Measurements from ENCODE around the gene CDKAL1. TPM values are rescaled to one million over a fixed set of nuclear protein-coding genes. Genes with fewer than 3 reads are reported as not detected.
A peak's percentile ranks its signal among the peaks of the same experiment; 100 is the strongest.

Gene CDKAL1
- total RNA-seq, 1 experiment from 2014 or later, result 20.6 TPM

- Mint-ChIP-seq H3K4me1 (peaks cover 12% of the 10 kb centered on the region), H3K27me3 (ENCODE audit: low read depth) (no peaks in the 10 kb centered on the region), H3K27ac (peak overlapping the region; percentile 35; the same call in 1 of the 2 replicates), H3K36me3 (peaks cover 8% of the 10 kb centered on the region), H3K4me3 (no peak overlapping the region), H3K9me3 (peaks cover 14% of the 10 kb centered on the region)
- DNase-seq (ENCODE audit: low spot score) (no peak), ATAC-seq (peak; percentile 65)
- TF ChIP-seq ZNF317 (CRISPR knock-in tag; IDR thresholded peaks at IDR 0.05; ENCODE audit: borderline replicate concordance, low read depth), result no peak
- TF ChIP-seq TP53 (CRISPR knock-in tag; IDR thresholded peaks at IDR 0.05), result no peak
- TF ChIP-seq SMAD4 (CRISPR knock-in tag; IDR thresholded peaks at IDR 0.05), result no peak
- no peak for TF ChIP-seq SP1 (CRISPR knock-in tag; conservative IDR thresholded peaks at IDR 0.05)
- TF ChIP-seq E2F1 (CRISPR knock-in tag; IDR thresholded peaks at IDR 0.05), result no peak
- TF ChIP-seq STAT6 (CRISPR knock-in tag; conservative IDR thresholded peaks at IDR 0.05; ENCODE audit: low read depth), result no peak
- no peak for TF ChIP-seq ZNF423 (CRISPR knock-in tag; IDR thresholded peaks at IDR 0.05)
- CTCF ChIA-PET, result interaction anchor here (0.6 to 1.1 kb wide), 3 partner anchors 11 to 528 kb away, joined by 3 read pairs; no protein-coding TSS in a partner anchor
- POLR2A ChIA-PET, result no interaction called here
Observed at GRCh38 chr6:21078497-21078896, 544.2 kb downstream of the CDKAL1 start.

- no peak for DNase-seq (ENCODE audit: low spot score)
- CTCF ChIA-PET, result interaction anchor here (1.1 kb wide), 1 partner anchor 10 kb away, joined by 3 read pairs; no protein-coding TSS in a partner anchor
- no peak overlapping the region for H3K27ac Mint-ChIP-seq
- POLR2A ChIA-PET, result interaction anchor here (0.6 kb wide), 1 partner anchor 42 kb away, joined by 3 read pairs; no protein-coding TSS in a partner anchor
- peaks cover 12% of the 10 kb centered on the region for H3K4me1 Mint-ChIP-seq
- H3K36me3 Mint-ChIP-seq, result 0 out of 2 replicates have a peak, but pooled peaks cover 7% of the 10 kb centered on the region
- peaks cover 6% of the 10 kb centered on the region for H3K9me3 Mint-ChIP-seq
- H3K4me3 Mint-ChIP-seq, result no peak overlapping the region
- no peak for ATAC-seq
- H3K27me3 Mint-ChIP-seq (ENCODE audit: low read depth), result no peaks in the 10 kb centered on the region
- TF ChIP-seq HMGA2 (CRISPR knock-in tag; IDR thresholded peaks at IDR 0.05) (no peak), NR1H2 (CRISPR knock-in tag; IDR thresholded peaks at IDR 0.05) (no peak), NFYB (CRISPR knock-in tag; conservative IDR thresholded peaks at IDR 0.05; ENCODE audit: low read depth) (no peak), ZNF425 (CRISPR knock-in tag; conservative IDR thresholded peaks at IDR 0.05) (no peak), GABPB1 (CRISPR knock-in tag; IDR thresholded peaks at IDR 0.05) (no peak), ATF3 (CRISPR knock-in tag; conservative IDR thresholded peaks at IDR 0.05) (no peak), HMGXB4 (CRISPR knock-in tag; IDR thresholded peaks at IDR 0.05) (no peak), ERG (CRISPR knock-in tag; IDR thresholded peaks at IDR 0.05) (no peak), USF2 (CRISPR knock-in tag; IDR thresholded peaks at IDR 0.05) (no peak), ZNF263 (CRISPR knock-in tag; IDR thresholded peaks at IDR 0.05; ENCODE audit: low read depth) (no peak), ATF2 (CRISPR knock-in tag; IDR thresholded peaks at IDR 0.05; ENCODE audit: borderline replicate concordance, low read depth) (no peak), CBFB (CRISPR knock-in tag; IDR thresholded peaks at IDR 0.05; ENCODE audit: low read depth) (no peak), ZNF121 (CRISPR knock-in tag; IDR thresholded peaks at IDR 0.05) (no peak)
Observed at GRCh38 chr6:21079468-21080048, 545.3 kb downstream of the CDKAL1 start.
